ENCODE data around the gene STK17A. TPM values are rescaled to one million over a fixed set of nuclear protein-coding genes. Genes with fewer than 3 reads are reported as not detected.
A peak's percentile ranks its signal among the peaks of the same experiment; 100 is the strongest.

Gene STK17A
- total RNA-seq, 2 experiments from 2014 or later: 25.8 to 28.7 TPM

DNA sequence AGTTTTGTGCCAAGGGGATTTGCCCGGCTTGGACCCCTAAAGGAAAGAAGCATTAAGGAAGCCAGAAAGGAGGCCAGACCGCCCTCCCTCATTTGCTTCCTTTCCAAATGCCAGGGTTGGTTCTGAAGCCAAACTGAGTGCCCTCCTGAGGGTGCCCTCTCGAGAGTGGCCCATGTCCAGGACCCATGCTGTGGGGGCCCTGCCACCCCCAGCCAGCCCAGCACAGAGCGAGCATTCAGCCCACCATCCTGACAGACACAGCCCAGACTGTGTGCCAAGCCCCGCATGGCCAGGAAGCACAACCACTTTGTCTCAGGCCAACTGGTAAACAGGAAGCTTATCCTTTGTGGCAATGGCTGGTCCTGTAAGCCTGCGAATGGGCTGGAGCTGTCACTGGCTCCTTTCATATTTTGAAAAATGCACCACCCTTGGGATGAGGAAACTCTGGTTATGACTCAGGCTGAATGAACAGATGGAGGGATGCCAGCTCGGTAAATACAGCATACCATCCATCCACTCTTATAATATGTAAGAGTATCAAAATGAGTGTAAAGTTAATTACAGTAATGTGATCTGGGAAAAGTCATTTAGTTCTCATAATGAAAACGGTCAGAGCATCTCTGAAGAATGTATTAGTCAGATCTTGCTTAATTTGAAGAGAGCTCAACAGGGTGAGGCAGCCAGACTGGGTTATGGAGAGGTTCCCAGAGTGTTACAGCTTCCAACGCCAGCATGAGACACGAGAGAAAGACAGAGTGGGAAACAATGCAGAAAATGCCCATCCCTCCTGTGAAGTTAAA, 65.0 kb downstream of the STK17A start:
- H3K9me2 ChIP-seq (ENCODE audit: insufficient read depth, low read length): no peaks in the 10 kb centered on the region
- H3K9me3 ChIP-seq (ENCODE audit: low read length): no peaks in the 10 kb centered on the region
- intact Hi-C loops (cut with micrococcal nuclease; ENCODE audit: unreplicated experiment): no loop called here
- H3K4me3 ChIP-seq (ENCODE audit: low read depth, low read length, poor library complexity, severe bottlenecking): peak overlapping the region; percentile 64
- H4K20me1 ChIP-seq (ENCODE audit: insufficient read depth, low read length): peaks cover 6% of the 10 kb centered on the region; the same call in 1 of the 2 replicates
- H2AFZ ChIP-seq (ENCODE audit: low read length): no peak overlapping the region
- H3K4me2 ChIP-seq (ENCODE audit: low read length): peak overlapping the region; percentile 97
- ChIA-PET POLR2A (interaction anchor here (1.1 to 4.2 kb wide), 8 partner anchors 9 to 66 kb away, joined by 4 to 27 read pairs (median 8); partner anchors contain the start of gene STK17A), CTCF (ENCODE audit: unreplicated experiment) (interaction anchor here (1.3 kb wide), 1 partner anchor 65 kb away, joined by 11 read pairs; the partner anchor contains the start of gene STK17A)
- no peak for TF ChIP-seq EZH2phosphoT487 (IDR thresholded peaks at IDR 0.05; ENCODE audit: borderline replicate concordance, low read depth, low read length)
- TF ChIP-seq CTCF (conservative IDR thresholded peaks at IDR 0.05; ENCODE audit: low read length): no peak
- peaks cover 19% of the 10 kb centered on the region; the same call in 1 of the 2 replicates for H3K79me2 ChIP-seq (ENCODE audit: insufficient read depth, low read depth, low read length)
- peak overlapping the region; percentile 97 for H3K27ac ChIP-seq (ENCODE audit: low read depth, low read length, poor library complexity, severe bottlenecking)
- H3K36me3 ChIP-seq (ENCODE audit: insufficient read depth, low read length): peaks cover 44% of the 10 kb centered on the region
- BruUV-seq (replicated peaks): no TSS peak
- peak; percentile 57 for DNase-seq (ENCODE audit: low spot score)
- H3K4me1 ChIP-seq (ENCODE audit: insufficient read depth, low read length, poor library complexity, severe bottlenecking): peaks cover 82% of the 10 kb centered on the region

DNA sequence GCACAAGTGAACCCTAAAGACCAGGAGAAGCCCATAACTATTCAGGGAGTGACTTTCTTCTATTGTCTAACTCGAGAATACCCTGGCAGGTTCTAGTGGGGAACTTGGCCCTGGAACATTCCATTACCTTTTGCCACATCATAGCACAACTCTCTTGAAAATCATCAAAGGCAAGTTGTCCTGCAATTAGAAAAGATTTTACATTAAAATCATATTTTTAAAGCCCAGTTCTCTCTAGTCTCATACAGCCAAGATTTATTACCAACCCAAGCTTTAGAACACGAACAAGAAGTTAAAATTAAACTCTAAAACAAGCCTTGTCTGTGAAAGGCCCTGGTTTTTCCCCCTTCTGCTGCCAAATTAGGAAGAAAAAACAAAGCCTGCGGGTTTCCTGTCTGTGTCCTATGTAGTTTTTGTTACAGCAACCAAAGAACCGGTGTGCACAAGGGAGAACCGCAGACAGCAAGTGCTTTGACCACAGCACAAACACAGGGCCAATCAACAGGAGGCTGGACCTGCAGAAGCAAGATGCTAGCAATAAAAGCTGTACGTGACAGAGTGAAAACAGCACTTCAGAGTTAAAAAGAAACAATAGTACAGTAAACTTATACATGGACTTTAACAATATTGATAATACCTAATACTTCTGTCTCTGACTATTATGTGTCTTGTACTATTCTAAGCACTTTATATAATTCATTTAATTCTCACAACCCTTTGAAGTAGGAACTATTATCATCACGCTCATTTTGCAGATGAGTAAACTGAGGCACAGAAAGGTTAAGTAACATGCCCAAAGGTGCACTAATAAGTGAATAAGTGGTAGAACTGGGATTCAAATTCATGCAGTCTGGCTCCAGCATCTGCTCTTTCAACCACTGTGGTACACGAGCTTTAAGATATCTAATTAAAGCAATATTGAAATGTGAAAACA, 65.8 kb downstream of the STK17A start:
- peak overlapping the region; percentile 97 for H3K4me2 ChIP-seq (ENCODE audit: low read length)
- H3K4me3 ChIP-seq (ENCODE audit: low read depth, low read length, poor library complexity, severe bottlenecking): peak overlapping the region; percentile 64
- intact Hi-C loops (cut with micrococcal nuclease; ENCODE audit: unreplicated experiment): loop anchor here (1.0 kb wide), 1 partner anchor 64 kb away; no protein-coding TSS in a partner anchor
- peaks cover 6% of the 10 kb centered on the region; the same call in 1 of the 2 replicates for H4K20me1 ChIP-seq (ENCODE audit: insufficient read depth, low read length)
- DNase-seq (ENCODE audit: low spot score): peak; percentile 91
- no peak overlapping the region for H2AFZ ChIP-seq (ENCODE audit: low read length)
- H3K9me2 ChIP-seq (ENCODE audit: insufficient read depth, low read length): no peaks in the 10 kb centered on the region
- ChIA-PET CTCF (ENCODE audit: unreplicated experiment) (interaction anchor here (1.3 to 2.0 kb wide), 2 partner anchors 66 kb away, joined by 11 to 21 read pairs; partner anchors contain the start of gene STK17A), POLR2A (interaction anchor here (1.1 to 4.2 kb wide), 9 partner anchors 10 to 66 kb away, joined by 3 to 27 read pairs (median 11); partner anchors contain the start of gene STK17A)
- no peaks in the 10 kb centered on the region for H3K9me3 ChIP-seq (ENCODE audit: low read length)
- H3K27ac ChIP-seq (ENCODE audit: low read depth, low read length, poor library complexity, severe bottlenecking): peak overlapping the region; percentile 97
- TF ChIP-seq EZH2phosphoT487 (IDR thresholded peaks at IDR 0.05; ENCODE audit: borderline replicate concordance, low read depth, low read length) (no peak), CTCF (conservative IDR thresholded peaks at IDR 0.05; ENCODE audit: low read length) (no peak)
- H3K36me3 ChIP-seq (ENCODE audit: insufficient read depth, low read length): peaks cover 35% of the 10 kb centered on the region
- peaks cover 89% of the 10 kb centered on the region for H3K4me1 ChIP-seq (ENCODE audit: insufficient read depth, low read length, poor library complexity, severe bottlenecking)
- peaks cover 27% of the 10 kb centered on the region; the same call in 1 of the 2 replicates for H3K79me2 ChIP-seq (ENCODE audit: insufficient read depth, low read depth, low read length)
- TSS peak; percentile 39 for BruUV-seq (replicated peaks)
